Gastroesophageal sphincter (tissue), 4 donors: ENCODE results near the gene STRIP2. TPM values are rescaled to one million over a fixed set of nuclear protein-coding genes. Genes with fewer than 3 reads are reported as not detected.
"Not testable (repeated sequence)": the region's sequence is repeated elsewhere in the genome, so short reads cannot be mapped to it uniquely, and the experiment has no call there.

Experiments used
- ATAC-seq: fragments of 150-250 bp; one replicate; pipeline ENCODE4 v1.9.1; 2016; ENCODE audit warnings: mild to moderate bottlenecking, moderate library complexity
- H3K27ac ChIP-seq, 4 donors: fragments of 200-600 bp; sonication (generic) in 3 of 4; 1 replicate in 3 of 4; 2 replicates in 1 of 4; pipeline ENCODE4 v1.5.1; 2016 to 2019
- H3K27me3 ChIP-seq: fragments of 200-600 bp; sonication (generic); one replicate; pipeline ENCODE4 v1.5.1; 2019
- H3K36me3 ChIP-seq, 2 donors: fragments of 200-600 bp; sonication (generic); one replicate each; pipeline ENCODE4 v1.5.1; 2019; ENCODE audit warnings: control low read depth in 1 of 2
- H3K4me1 ChIP-seq, 3 donors: fragments of 200-600 bp; sonication (generic); 1 replicate in 2 of 3; 2 replicates in 1 of 3; pipeline ENCODE4 v1.5.1; 2016 to 2019; ENCODE audit warnings: control low read depth in 2 of 3
- H3K4me3 ChIP-seq, 2 donors: fragments of 200-600 bp; sonication (generic); one replicate each; pipeline ENCODE4 v1.5.1; 2019; ENCODE audit warnings: mild to moderate bottlenecking in 1 of 2, moderate library complexity in 1 of 2
- H3K9me3 ChIP-seq, 3 donors: fragments of 200-600 bp; sonication (generic); one replicate each; pipeline ENCODE4 v1.5.1; 2017 to 2019; ENCODE audit warnings: control low read depth in 2 of 3
- EP300 ChIP-seq: sonication (generic); formaldehyde crosslinking; IDR thresholded peaks from one replicate; pipeline ENCODE4 v1.6.1; 2017; ENCODE audit warnings: antibody characterized with exemption, mild to moderate bottlenecking
- POLR2A ChIP-seq, 2 donors: fragments of 450-650 bp; IDR thresholded peaks; one replicate each; pipeline ENCODE4 v1.6.1; 2017; ENCODE audit warnings: antibody characterized with exemption in 2 of 2, mild to moderate bottlenecking in 2 of 2, moderate library complexity in 1 of 2
- POLR2AphosphoS5 ChIP-seq: sonication (generic); formaldehyde crosslinking; IDR thresholded peaks from one replicate; pipeline ENCODE4 v1.6.1; 2017; ENCODE audit warnings: antibody characterized with exemption
- WGBS, 2 donors: methylation state at CpG; one replicate each; pipeline ENCODE4 v1.1.5; 2018; ENCODE audit warnings: low coverage in 1 of 2; 5-methylcytosine and 5-hydroxymethylcytosine counted together
- total RNA-seq, 4 donors: library from RNA; depleted of rRNA; stranded (reverse); fragments of >200 nt; gene quantifications; one replicate each; pipeline ENCODE4 v1.1.0, GENCODE V29; 2016
- TF ChIP-seq, protein P1 (sequence below), 4 experiments: fragments of 200-600 bp in 2 of 4; fragments of 450-650 bp in 2 of 4; sonication (generic) in 1 of 4; IDR thresholded peaks; one replicate each; pipeline ENCODE4 v1.5.1; 2017 to 2019; ENCODE audit warnings: antibody characterized with exemption in 4 of 4, mild to moderate bottlenecking in 2 of 4, moderate library complexity in 2 of 4

Gene STRIP2
- total RNA-seq, 4 donors from 2014 or later, result 1.2 to 2.6 (median 1.9) TPM

GRCh38 chr7:129443612-129444011, 9.4 kb downstream of the STRIP2 start:
- peaks cover 0 to 15% (median 7%) of the 10 kb centered on the region in 3 donors for H3K4me1 ChIP-seq
- TF ChIP-seq POLR2AphosphoS5, result peak; percentile 15
- TF ChIP-seq, protein P1, sequence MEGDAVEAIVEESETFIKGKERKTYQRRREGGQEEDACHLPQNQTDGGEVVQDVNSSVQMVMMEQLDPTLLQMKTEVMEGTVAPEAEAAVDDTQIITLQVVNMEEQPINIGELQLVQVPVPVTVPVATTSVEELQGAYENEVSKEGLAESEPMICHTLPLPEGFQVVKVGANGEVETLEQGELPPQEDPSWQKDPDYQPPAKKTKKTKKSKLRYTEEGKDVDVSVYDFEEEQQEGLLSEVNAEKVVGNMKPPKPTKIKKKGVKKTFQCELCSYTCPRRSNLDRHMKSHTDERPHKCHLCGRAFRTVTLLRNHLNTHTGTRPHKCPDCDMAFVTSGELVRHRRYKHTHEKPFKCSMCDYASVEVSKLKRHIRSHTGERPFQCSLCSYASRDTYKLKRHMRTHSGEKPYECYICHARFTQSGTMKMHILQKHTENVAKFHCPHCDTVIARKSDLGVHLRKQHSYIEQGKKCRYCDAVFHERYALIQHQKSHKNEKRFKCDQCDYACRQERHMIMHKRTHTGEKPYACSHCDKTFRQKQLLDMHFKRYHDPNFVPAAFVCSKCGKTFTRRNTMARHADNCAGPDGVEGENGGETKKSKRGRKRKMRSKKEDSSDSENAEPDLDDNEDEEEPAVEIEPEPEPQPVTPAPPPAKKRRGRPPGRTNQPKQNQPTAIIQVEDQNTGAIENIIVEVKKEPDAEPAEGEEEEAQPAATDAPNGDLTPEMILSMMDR (IDR thresholded peaks at IDR 0.05), result no peak
- peak overlapping the region; percentile 13 to 63 (median 24) for H3K27ac ChIP-seq
- peaks cover 0 to 7% (median 0%) of the 10 kb centered on the region in 3 donors for H3K9me3 ChIP-seq
- WGBS, 2 donors, result 36 to 43% methylated on average over 1 to 2 of the region's 2 CpGs
- peaks cover 0 to 8% of the 10 kb centered on the region in 2 donors for H3K36me3 ChIP-seq
- H3K4me3 ChIP-seq, result no peak overlapping the region
- no peaks in the 10 kb centered on the region for H3K27me3 ChIP-seq
- peak; percentile 63 for ATAC-seq

DNA sequence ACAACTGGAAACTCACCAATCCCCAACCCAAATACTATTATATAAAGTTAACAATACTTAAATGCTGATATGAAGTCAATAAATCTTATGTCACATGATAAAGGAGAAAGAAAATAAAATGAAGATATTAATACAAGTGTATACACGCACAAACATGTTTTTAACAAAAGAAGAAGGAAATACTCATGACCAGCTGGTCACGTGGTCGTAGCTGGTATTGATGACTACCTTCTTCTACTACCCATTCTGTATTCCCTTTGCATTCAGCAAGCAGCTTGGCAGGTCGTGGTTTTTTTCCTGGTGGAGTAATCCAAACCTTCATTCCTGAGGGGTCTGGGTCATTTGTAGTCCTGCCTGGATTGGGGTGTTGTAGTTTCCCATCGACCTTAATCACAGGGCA, 10.5 kb downstream of the STRIP2 start:
- H3K27ac ChIP-seq, H3K4me3 ChIP-seq, H3K27me3 ChIP-seq, H3K36me3 ChIP-seq, ATAC-seq: not testable (repeated sequence)
- Histone ChIP-seq H3K9me3 (peaks cover 0 to 12% (median 0%) of the 10 kb centered on the region in 3 donors), H3K4me1 (peaks cover 0 to 15% (median 7%) of the 10 kb centered on the region in 3 donors)
- WGBS, 2 donors, result 87 to 91% methylated on average over 4 of the region's 5 CpGs

DNA sequence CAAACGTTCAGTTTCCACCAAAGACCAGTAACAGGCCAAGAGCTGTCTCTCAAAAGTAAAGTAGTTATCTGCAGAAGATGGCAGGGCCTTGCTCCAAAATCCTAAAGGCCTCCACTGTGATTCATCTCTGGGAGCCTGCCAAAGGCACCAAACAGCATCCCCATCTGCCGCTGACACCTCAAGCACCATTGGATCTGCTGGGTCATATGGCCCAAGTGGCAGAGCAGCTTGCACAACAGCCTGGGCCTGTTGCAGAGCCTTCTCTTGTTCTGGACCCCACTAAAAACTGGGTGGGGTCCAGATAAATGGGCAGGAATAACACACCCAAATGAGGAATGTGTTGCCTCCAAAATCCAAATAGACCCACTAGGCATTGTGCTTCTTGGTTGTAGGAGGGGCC, 12.7 kb downstream of the STRIP2 start:
- H3K4me3 ChIP-seq, H3K36me3 ChIP-seq, H3K27ac ChIP-seq, H3K27me3 ChIP-seq, ATAC-seq: not testable (repeated sequence)
- H3K4me1 ChIP-seq, result peaks cover 0 to 15% (median 7%) of the 10 kb centered on the region in 3 donors
- peaks cover 0 to 12% (median 0%) of the 10 kb centered on the region in 3 donors for H3K9me3 ChIP-seq
- 100% methylated on average over 1 of the region's 2 CpGs; no CpG with 5 or more reads in 1 of the 2 donors for WGBS, 2 donors

DNA sequence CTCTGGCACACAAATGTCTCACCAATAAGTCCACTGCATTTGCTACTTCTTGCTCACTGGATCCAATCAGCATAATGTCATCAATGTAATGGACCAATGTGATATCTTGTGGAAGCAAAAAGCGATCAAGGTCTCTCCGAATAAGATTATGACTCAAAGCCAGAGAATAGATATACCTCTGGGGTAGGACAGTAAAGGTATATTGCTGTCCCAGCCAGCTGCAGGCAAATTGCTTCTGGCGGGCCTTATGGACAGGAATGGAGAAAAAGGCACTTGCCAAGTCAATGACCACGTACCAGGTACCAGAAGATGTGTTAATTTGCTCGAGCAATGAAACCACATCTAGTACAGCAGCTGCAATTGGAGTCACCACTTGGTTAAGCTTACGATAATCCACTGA, 13.2 kb downstream of the STRIP2 start:
- Histone ChIP-seq H3K9me3 (peaks cover 0 to 12% (median 0%) of the 10 kb centered on the region in 3 donors), H3K4me1 (peaks cover 0 to 15% (median 7%) of the 10 kb centered on the region in 3 donors)
- H3K4me3 ChIP-seq, H3K27me3 ChIP-seq, H3K27ac ChIP-seq, ATAC-seq, H3K36me3 ChIP-seq: not testable (repeated sequence)
- WGBS, 2 donors, result 96 to 100% methylated on average over 4 to 6 of the region's 6 CpGs

DNA sequence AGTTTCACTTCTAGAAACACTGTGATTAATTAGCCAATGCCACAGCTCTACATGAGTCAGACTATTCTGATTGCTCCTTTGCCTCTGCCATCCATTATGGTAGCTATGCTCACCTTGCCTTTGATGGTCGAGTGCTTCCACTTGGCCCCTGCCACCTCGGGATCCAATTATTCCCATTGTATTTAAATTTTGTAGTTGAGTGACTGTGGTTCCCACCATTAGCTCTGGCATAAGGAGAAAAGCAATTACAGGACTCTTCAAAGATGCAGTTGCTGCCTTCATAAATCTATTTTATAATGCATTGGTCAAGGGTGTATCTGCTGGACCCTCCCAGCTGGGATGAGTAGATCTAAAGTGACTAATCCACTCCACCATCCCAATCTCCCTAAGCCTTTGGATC, 14.4 kb downstream of the STRIP2 start:
- ATAC-seq, result not testable (repeated sequence)

DNA sequence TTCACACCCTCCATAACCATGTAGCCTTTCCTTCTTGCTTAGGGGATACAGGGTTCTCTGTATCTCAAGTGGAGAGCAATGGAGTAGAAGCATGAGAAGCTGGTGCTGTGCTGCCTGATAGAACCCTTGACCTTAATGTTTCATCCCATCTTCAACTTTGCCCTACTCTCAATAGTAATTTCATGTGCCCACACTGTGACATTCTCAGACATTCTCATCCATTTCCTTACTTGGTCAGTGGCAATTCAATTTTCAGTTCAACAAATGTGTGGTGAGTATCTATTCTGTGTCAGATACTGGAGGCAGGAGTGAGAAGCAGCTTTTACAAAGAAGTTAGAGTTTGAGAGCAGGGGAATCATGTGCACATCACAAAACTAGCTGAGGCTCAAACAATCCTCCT, 16.1 kb downstream of the STRIP2 start:
- Histone ChIP-seq H3K4me3 (no peak overlapping the region), H3K9me3 (peaks cover 0 to 12% (median 0%) of the 10 kb centered on the region in 3 donors), H3K27ac (no peak overlapping the region), H3K4me1 (no peaks in the 10 kb centered on the region), H3K36me3 (peaks cover 0 to 8% of the 10 kb centered on the region in 2 donors), H3K27me3 (no peaks in the 10 kb centered on the region)
- no peak for ATAC-seq
- TF ChIP-seq EP300, result no peak
- no peak for TF ChIP-seq POLR2A (IDR thresholded peaks at IDR 0.05)
- no peak for TF ChIP-seq POLR2AphosphoS5
- TF ChIP-seq, protein P1 (IDR thresholded peaks at IDR 0.05), result no peak

More for the DNA sequence above, 14.4 kb downstream of the STRIP2 start:
- H3K9me3 ChIP-seq, result peaks cover 0 to 12% (median 0%) of the 10 kb centered on the region in 3 donors
- 89 to 100% methylated on average over 2 of the region's 2 CpGs for WGBS, 2 donors
- not testable (repeated sequence) for H3K4me3 ChIP-seq, H3K4me1 ChIP-seq, H3K27ac ChIP-seq, H3K36me3 ChIP-seq, H3K27me3 ChIP-seq

GRCh38 chr7:129452589-129453231, 18.5 kb downstream of the STRIP2 start:
- 95% methylated on average over 2 of the region's 2 CpGs; no CpG with 5 or more reads in 1 of the 2 donors for WGBS, 2 donors
- H3K9me3 ChIP-seq, result peaks cover 0 to 12% (median 0%) of the 10 kb centered on the region in 3 donors
- TF ChIP-seq EP300, result no peak
- TF ChIP-seq, protein P1 (IDR thresholded peaks at IDR 0.05), result no peak
- no peak overlapping the region for H3K4me3 ChIP-seq
- no peaks in the 10 kb centered on the region for H3K4me1 ChIP-seq
- H3K36me3 ChIP-seq, result peaks cover 0 to 17% of the 10 kb centered on the region in 2 donors
- no peaks in the 10 kb centered on the region for H3K27me3 ChIP-seq
- ATAC-seq, result no peak
- H3K27ac ChIP-seq, result no peak overlapping the region
